Measurements from ENCODE around the gene LRP8.

LRP8 gene

GRCh38 chr1:53292690-53293089 is 35.2 kb downstream of the LRP8 start:
- no peak overlapping the region for H3K4me3 ChIP-seq (ENCODE audit: low read depth, low read length)
- no peak for TF ChIP-seq MYC (IDR thresholded peaks at IDR 0.05; ENCODE audit: low read depth, low read length)
- TF ChIP-seq, protein P1, sequence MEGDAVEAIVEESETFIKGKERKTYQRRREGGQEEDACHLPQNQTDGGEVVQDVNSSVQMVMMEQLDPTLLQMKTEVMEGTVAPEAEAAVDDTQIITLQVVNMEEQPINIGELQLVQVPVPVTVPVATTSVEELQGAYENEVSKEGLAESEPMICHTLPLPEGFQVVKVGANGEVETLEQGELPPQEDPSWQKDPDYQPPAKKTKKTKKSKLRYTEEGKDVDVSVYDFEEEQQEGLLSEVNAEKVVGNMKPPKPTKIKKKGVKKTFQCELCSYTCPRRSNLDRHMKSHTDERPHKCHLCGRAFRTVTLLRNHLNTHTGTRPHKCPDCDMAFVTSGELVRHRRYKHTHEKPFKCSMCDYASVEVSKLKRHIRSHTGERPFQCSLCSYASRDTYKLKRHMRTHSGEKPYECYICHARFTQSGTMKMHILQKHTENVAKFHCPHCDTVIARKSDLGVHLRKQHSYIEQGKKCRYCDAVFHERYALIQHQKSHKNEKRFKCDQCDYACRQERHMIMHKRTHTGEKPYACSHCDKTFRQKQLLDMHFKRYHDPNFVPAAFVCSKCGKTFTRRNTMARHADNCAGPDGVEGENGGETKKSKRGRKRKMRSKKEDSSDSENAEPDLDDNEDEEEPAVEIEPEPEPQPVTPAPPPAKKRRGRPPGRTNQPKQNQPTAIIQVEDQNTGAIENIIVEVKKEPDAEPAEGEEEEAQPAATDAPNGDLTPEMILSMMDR (IDR thresholded peaks at IDR 0.05; ENCODE audit: low read depth, low read length): no peak
- no peak for TF ChIP-seq POLR2A (IDR thresholded peaks at IDR 0.05; ENCODE audit: extremely low read depth, insufficient read length)
- TF ChIP-seq, protein P2, sequence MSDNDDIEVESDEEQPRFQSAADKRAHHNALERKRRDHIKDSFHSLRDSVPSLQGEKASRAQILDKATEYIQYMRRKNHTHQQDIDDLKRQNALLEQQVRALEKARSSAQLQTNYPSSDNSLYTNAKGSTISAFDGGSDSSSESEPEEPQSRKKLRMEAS (IDR thresholded peaks at IDR 0.05; ENCODE audit: low read depth, low read length): no peak
- no peak for DNase-seq (ENCODE audit: low read depth)

DNA sequence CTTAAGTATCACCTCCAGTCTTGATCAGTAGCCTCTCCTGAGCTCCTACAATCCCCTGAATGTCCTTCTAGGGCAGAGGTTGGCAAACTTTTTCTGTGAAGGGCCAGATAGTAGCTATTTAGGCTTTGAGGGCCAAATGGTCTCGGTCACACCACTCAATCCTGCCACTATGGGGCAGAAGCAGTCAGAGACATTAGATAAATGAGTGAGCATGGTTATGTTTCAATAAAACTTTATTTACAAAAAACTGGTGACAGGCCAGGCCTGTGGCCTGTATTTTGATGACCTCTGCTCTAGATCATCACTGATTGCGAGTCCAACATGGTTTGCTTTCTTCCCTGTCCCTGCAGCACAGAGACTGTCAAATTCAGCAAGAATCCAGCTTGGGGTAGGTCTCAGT is 36.3 kb downstream of the LRP8 start:
- peak; percentile 26 for DNase-seq (ENCODE audit: low read depth)
- H3K4me3 ChIP-seq (ENCODE audit: low read depth, low read length): no peak overlapping the region
- TF ChIP-seq MYC (IDR thresholded peaks at IDR 0.05; ENCODE audit: low read depth, low read length) (no peak), POLR2A (IDR thresholded peaks at IDR 0.05; ENCODE audit: extremely low read depth, insufficient read length) (no peak)
- TF ChIP-seq, protein P2 (IDR thresholded peaks at IDR 0.05; ENCODE audit: low read depth, low read length): no peak
- TF ChIP-seq, protein P1 (IDR thresholded peaks at IDR 0.05; ENCODE audit: low read depth, low read length): peak; percentile 11

DNA sequence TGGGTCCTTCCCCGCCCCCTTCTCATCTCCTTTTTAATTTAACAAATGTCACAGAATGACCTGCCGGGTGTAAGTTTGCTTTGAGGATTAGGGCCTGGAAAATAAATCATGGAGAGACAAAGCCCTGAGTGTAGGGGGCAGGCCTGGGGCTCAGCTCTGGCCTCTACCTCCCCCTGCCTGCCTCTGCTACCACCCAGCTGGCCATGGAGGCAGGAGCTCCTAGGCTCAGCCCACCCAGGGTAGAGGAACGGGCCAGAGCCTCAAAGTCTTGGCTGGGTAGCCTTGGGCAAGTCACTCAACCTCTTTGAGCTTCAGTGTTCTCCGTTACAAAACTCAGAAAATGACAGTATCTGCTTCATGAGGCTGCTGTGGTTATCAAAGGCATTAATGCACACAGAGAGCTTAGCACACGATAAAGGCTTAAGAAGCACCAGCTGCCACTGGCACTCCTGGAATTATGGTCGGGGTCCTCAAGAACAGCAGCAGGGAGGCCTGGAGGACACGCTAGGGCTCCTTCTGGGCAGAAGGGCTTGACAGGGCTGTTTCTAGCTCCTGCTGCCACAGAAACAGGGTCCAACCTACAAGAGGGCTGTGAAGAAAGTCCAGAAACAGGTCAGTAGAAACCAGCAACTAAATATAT is 39.0 kb downstream of the LRP8 start:
- H3K4me3 ChIP-seq (ENCODE audit: low read depth, low read length): no peak overlapping the region
- no peak for DNase-seq (ENCODE audit: low read depth)
- TF ChIP-seq, protein P1 (IDR thresholded peaks at IDR 0.05; ENCODE audit: low read depth, low read length): no peak
- TF ChIP-seq POLR2A (IDR thresholded peaks at IDR 0.05; ENCODE audit: extremely low read depth, insufficient read length): no peak
- TF ChIP-seq, protein P2 (IDR thresholded peaks at IDR 0.05; ENCODE audit: low read depth, low read length): no peak
- no peak for TF ChIP-seq MYC (IDR thresholded peaks at IDR 0.05; ENCODE audit: low read depth, low read length)

DNA sequence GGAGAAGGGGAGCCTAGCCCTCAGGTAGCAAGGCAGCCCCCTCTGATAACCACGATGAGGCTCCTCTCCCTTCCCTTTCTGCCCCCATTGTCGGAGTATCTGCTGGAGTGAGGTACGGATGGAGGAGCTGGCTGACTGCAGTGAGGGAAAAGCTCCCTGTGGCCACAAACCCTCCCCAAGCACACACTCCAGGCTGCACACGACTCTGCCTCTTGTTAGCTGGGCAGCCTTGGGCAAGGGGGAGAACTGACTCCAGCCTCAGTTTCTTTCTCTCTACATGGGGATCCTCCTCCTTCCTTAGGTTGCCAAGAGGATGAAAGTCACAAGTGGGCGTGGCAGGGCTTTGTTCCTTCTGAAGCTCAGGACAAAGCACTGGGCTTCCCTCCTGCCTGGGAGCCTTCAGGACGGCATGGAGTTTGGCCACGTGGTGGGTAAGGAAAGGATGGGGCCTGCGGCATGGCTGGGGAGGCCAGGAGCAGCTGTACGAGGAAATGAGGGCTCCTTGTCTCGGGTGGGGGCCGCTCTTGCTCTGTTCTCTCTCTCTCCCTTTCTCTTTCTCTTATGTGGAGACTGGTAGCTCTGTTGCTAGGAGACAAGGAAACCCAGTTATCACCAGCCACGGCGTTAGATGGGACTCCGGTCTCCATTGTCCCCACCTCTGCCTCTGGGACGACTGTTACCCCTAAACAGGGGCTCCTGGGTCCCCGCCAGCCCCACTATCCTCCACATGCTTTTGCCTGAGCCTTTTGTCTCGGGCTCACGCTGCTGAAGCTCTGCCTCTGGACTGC is 39.7 kb downstream of the LRP8 start:
- DNase-seq (ENCODE audit: low read depth): no peak
- no peak for TF ChIP-seq POLR2A (IDR thresholded peaks at IDR 0.05; ENCODE audit: extremely low read depth, insufficient read length)
- TF ChIP-seq, protein P2 (IDR thresholded peaks at IDR 0.05; ENCODE audit: low read depth, low read length): no peak
- TF ChIP-seq MYC (IDR thresholded peaks at IDR 0.05; ENCODE audit: low read depth, low read length): no peak

GRCh38 chr1:53286955-53287354 is 40.9 kb downstream of the LRP8 start:
- H3K4me3 ChIP-seq (ENCODE audit: low read depth, low read length): no peak overlapping the region
- no peak for DNase-seq (ENCODE audit: low read depth)
- TF ChIP-seq, protein P1 (IDR thresholded peaks at IDR 0.05; ENCODE audit: low read depth, low read length): no peak
- TF ChIP-seq, protein P2 (IDR thresholded peaks at IDR 0.05; ENCODE audit: low read depth, low read length): no peak
- TF ChIP-seq MYC (IDR thresholded peaks at IDR 0.05; ENCODE audit: low read depth, low read length) (no peak), POLR2A (IDR thresholded peaks at IDR 0.05; ENCODE audit: extremely low read depth, insufficient read length) (no peak)

More for the DNA sequence above, 39.7 kb downstream of the LRP8 start:
- no peak overlapping the region for H3K4me3 ChIP-seq (ENCODE audit: low read depth, low read length)
